ENCODE data around the gene TYMP. TPM values are rescaled to one million over a fixed set of nuclear protein-coding genes. Genes with fewer than 3 reads are reported as not detected.

Gene TYMP
- polyA plus RNA-seq, 1 of the 3 experiments (the other 2 are of a cell fraction): 1.7 TPM

DNA sequence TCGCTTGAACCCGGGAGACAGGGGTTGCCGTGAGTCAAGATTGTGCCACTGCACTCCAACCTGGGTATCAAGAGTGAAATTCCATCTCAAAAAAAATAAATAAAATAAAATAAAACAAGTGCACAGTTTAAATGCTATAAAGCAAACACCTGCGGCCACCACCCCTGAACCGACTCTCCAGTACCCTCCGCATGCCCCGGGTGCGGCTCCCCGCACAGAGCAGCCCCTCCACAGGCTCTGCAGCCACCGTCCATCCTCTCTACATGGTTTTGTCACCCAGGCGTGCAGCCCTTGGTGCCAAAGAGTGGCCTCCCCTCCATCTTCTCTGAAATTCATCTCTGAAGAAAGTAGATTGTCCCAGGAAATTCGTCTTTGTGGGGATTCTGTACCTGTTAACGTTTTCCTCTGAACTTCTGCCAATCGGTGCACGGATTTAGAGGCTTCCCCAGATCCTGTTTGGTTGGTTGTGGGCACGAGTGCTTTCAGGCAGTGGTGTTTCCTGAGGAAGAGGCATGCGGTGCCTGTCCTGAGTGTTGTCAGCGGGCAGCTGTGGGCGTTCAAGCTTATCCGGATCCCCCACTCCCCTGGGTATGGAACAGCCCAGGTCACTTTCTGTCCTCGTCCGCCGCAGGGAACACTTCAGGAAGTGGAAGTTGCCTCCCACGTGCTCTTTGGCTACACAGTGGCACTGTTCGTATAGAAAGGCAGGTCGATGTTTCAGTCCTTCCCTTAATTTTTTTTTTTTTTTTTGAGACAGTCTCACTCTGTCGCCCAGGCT is 39.1 kb downstream of the TYMP start:
- WGBS (ENCODE audit: low lambda C conversion rate): 76% methylated on average over 24 of the region's 27 CpGs
- Histone ChIP-seq H3K9me2 (no peaks in the 10 kb centered on the region), H4K20me1 (ENCODE audit: insufficient read depth) (no peaks in the 10 kb centered on the region), H3K27me3 (ENCODE audit: insufficient read depth) (no peaks in the 10 kb centered on the region), H3K79me2 (ENCODE audit: insufficient read depth) (no peaks in the 10 kb centered on the region), H3K9me3 (no peaks in the 10 kb centered on the region), H2AFZ (ENCODE audit: low read depth) (no peak overlapping the region), H3K9ac (no peak overlapping the region), H3K36me3 (replicated peaks in 1 of 2; ENCODE audit: control insufficient read depth in 1 of 2, insufficient read depth in 2 of 2, low read length in 1 of 2) (no peaks in the 10 kb centered on the region), H3K4me1 (ENCODE audit: control insufficient read depth in 1 of 2, insufficient read depth in 2 of 2, low read depth in 1 of 2, low read length in 1 of 2) (peaks cover 0 to 1% of the 10 kb centered on the region in 2 experiments; a peak in 1 of 4 replicates), H3F3A (replicated peaks; ENCODE audit: insufficient read depth) (no peaks in the 10 kb centered on the region), H3K4me3 (ENCODE audit: low read depth in 2 of 2, low read length in 1 of 2) (no peak overlapping the region), H3K4me2 (no peak overlapping the region), H3K27ac (ENCODE audit: low read depth in 2 of 2, low read length in 1 of 2) (no peak overlapping the region)
- CTCF ChIA-PET: no interaction called here
- DNase-seq: no peak
- POLR2A ChIA-PET: no interaction called here
- no peak for TF ChIP-seq JUND (IDR thresholded peaks at IDR 0.05)
- no peak for TF ChIP-seq GABPA (IDR thresholded peaks at IDR 0.05; ENCODE audit: low read depth)
- TF ChIP-seq, protein P1, sequence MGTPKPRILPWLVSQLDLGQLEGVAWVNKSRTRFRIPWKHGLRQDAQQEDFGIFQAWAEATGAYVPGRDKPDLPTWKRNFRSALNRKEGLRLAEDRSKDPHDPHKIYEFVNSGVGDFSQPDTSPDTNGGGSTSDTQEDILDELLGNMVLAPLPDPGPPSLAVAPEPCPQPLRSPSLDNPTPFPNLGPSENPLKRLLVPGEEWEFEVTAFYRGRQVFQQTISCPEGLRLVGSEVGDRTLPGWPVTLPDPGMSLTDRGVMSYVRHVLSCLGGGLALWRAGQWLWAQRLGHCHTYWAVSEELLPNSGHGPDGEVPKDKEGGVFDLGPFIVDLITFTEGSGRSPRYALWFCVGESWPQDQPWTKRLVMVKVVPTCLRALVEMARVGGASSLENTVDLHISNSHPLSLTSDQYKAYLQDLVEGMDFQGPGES (IDR thresholded peaks at IDR 0.05; ENCODE audit: low read depth, low read length): no peak
- TF ChIP-seq MXI1 (IDR thresholded peaks at IDR 0.05; ENCODE audit: low read depth, low read length): no peak
- TF ChIP-seq RFX5 (IDR thresholded peaks at IDR 0.05; ENCODE audit: low read length): no peak
- no peak for TF ChIP-seq RCOR1 (IDR thresholded peaks at IDR 0.05; ENCODE audit: low read length)
- TF ChIP-seq, protein P2, sequence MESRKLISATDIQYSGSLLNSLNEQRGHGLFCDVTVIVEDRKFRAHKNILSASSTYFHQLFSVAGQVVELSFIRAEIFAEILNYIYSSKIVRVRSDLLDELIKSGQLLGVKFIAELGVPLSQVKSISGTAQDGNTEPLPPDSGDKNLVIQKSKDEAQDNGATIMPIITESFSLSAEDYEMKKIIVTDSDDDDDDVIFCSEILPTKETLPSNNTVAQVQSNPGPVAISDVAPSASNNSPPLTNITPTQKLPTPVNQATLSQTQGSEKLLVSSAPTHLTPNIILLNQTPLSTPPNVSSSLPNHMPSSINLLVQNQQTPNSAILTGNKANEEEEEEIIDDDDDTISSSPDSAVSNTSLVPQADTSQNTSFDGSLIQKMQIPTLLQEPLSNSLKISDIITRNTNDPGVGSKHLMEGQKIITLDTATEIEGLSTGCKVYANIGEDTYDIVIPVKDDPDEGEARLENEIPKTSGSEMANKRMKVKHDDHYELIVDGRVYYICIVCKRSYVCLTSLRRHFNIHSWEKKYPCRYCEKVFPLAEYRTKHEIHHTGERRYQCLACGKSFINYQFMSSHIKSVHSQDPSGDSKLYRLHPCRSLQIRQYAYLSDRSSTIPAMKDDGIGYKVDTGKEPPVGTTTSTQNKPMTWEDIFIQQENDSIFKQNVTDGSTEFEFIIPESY (IDR thresholded peaks at IDR 0.05; ENCODE audit: borderline replicate concordance, low read depth): no peak
- TF ChIP-seq TCF12 (IDR thresholded peaks at IDR 0.05): no peak
- no peak for TF ChIP-seq POLR2AphosphoS5 (IDR thresholded peaks at IDR 0.05; ENCODE audit: low read depth, low read length)
- TF ChIP-seq, protein P3, sequence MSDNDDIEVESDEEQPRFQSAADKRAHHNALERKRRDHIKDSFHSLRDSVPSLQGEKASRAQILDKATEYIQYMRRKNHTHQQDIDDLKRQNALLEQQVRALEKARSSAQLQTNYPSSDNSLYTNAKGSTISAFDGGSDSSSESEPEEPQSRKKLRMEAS (IDR thresholded peaks at IDR 0.05; ENCODE audit: low read depth): no peak
- TF ChIP-seq YY1 (IDR thresholded peaks at IDR 0.05; ENCODE audit: low read depth): no peak
- TF ChIP-seq, protein P4, sequence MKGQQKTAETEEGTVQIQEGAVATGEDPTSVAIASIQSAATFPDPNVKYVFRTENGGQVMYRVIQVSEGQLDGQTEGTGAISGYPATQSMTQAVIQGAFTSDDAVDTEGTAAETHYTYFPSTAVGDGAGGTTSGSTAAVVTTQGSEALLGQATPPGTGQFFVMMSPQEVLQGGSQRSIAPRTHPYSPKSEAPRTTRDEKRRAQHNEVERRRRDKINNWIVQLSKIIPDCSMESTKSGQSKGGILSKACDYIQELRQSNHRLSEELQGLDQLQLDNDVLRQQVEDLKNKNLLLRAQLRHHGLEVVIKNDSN (IDR thresholded peaks at IDR 0.05; ENCODE audit: borderline replicate concordance, low read depth): no peak
- no peak for TF ChIP-seq GATA2 (CRISPR knock-in tag; IDR thresholded peaks at IDR 0.05)
- TF ChIP-seq RAD21 (IDR thresholded peaks at IDR 0.05; ENCODE audit: low read length): no peak
- no peak for TF ChIP-seq FOSL2 (IDR thresholded peaks at IDR 0.05; ENCODE audit: borderline replicate concordance, low read depth)
- TF ChIP-seq NFIC (IDR thresholded peaks at IDR 0.05; ENCODE audit: borderline replicate concordance): no peak

All from SK-N-SH (cell line).